Transverse colon (tissue), 4 donors: Measurements from ENCODE around the gene GPC5.

Experiments used
- EP300 ChIP-seq: sonication (generic); formaldehyde crosslinking; IDR thresholded peaks from one replicate; pipeline ENCODE4 v1.6.1; 2017; ENCODE audit warnings: antibody characterized with exemption, low read depth
- POLR2A ChIP-seq: fragments of 450-650 bp; IDR thresholded peaks from one replicate; pipeline ENCODE4 v1.6.1; 2016; ENCODE audit warnings: antibody characterized with exemption, mild to moderate bottlenecking, moderate library complexity
- POLR2AphosphoS5 ChIP-seq, 3 donors: sonication (generic); formaldehyde crosslinking; IDR thresholded peaks; one replicate each; pipeline ENCODE4 v1.6.1; 2016; ENCODE audit warnings: antibody characterized with exemption in 3 of 3
- TF ChIP-seq, protein P1 (sequence below), 5 experiments: fragments of 200-600 bp in 3 of 5; fragments of 450-650 bp in 2 of 5; sonication (generic) in 3 of 5; IDR thresholded peaks; 1 replicate in 2 of 5; 2 replicates in 3 of 5; pipeline ENCODE4 v1.5.1; 2016 to 2017; ENCODE audit warnings: antibody characterized with exemption in 5 of 5, inconsistent platforms in 3 of 5, mild to moderate bottlenecking in 2 of 5, moderate library complexity in 1 of 5

DNA sequence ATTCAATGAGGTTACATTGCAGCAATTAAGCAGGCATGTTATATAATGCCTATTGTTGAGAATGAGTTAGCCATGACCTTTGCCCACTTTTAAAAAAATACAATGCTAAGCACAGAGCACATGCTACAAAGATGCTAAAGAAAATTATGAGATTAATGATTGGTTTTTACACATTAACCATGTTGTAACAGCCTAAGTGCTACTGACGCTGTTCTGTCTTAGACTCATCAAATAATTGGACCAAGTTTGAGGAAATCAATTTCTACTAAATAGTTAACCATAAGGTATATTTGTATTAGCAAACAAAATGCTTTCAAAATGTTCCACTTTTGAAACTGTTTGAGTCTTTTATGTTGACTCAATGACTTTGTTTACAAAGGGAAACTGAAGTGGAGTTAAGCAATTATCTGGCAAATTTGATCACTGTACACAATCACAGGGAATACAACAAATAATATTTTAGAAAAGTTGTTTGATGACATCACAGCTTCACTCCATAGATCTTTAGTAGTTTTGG, 36.6 kb upstream of the GPC5 start:
- TF ChIP-seq, protein P1, sequence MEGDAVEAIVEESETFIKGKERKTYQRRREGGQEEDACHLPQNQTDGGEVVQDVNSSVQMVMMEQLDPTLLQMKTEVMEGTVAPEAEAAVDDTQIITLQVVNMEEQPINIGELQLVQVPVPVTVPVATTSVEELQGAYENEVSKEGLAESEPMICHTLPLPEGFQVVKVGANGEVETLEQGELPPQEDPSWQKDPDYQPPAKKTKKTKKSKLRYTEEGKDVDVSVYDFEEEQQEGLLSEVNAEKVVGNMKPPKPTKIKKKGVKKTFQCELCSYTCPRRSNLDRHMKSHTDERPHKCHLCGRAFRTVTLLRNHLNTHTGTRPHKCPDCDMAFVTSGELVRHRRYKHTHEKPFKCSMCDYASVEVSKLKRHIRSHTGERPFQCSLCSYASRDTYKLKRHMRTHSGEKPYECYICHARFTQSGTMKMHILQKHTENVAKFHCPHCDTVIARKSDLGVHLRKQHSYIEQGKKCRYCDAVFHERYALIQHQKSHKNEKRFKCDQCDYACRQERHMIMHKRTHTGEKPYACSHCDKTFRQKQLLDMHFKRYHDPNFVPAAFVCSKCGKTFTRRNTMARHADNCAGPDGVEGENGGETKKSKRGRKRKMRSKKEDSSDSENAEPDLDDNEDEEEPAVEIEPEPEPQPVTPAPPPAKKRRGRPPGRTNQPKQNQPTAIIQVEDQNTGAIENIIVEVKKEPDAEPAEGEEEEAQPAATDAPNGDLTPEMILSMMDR (IDR thresholded peaks at IDR 0.05), result no peak
- TF ChIP-seq EP300, result no peak
- TF ChIP-seq POLR2AphosphoS5 (IDR thresholded peaks at IDR 0.05), result no peak
- no peak for TF ChIP-seq POLR2A
